ENCODE measurements around the gene TMEM151A.

TMEM151A gene

DNA sequence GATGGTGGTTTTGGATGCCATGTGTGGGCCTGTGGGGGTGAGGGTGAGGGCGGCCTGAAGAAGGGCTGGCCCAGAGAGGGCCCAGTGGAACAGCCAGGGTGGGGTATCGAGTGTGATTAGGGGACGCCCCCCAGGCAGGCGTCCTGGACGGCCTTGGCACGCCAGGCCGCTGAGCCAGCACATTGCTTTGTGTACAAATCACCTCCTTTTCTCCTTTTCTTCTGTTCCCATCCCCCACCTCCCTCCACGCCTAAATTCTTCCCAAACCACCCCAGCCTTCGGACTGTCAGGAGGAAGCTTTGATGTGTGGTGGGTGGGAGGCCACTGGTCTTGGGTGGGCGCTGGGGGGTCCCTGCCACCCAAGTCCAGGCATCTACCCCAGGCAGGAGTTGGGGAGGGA, 33.0 kb downstream of the TMEM151A start:
- no peak for DNase-seq

DNA sequence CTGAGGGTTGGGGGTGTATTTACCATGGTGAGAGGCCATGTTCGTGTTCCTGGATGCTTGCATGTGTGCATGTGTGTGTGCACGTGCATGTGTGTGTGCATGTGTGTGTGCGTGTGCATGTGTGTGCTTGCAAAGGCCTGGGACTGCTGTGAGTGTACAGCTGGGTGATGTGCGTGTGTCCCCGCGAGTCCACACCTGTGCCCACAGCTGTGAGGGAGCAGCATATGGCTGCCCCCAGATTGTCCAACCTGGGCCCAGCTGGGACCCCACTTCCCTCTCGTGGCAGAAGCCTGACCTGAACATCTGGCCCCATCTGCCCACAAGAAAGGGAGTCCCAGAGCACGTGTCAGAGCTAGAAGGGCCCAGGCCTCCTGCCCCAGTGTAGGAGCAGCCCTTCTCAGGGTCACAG, 33.6 kb downstream of the TMEM151A start:
- no peak for DNase-seq

DNA sequence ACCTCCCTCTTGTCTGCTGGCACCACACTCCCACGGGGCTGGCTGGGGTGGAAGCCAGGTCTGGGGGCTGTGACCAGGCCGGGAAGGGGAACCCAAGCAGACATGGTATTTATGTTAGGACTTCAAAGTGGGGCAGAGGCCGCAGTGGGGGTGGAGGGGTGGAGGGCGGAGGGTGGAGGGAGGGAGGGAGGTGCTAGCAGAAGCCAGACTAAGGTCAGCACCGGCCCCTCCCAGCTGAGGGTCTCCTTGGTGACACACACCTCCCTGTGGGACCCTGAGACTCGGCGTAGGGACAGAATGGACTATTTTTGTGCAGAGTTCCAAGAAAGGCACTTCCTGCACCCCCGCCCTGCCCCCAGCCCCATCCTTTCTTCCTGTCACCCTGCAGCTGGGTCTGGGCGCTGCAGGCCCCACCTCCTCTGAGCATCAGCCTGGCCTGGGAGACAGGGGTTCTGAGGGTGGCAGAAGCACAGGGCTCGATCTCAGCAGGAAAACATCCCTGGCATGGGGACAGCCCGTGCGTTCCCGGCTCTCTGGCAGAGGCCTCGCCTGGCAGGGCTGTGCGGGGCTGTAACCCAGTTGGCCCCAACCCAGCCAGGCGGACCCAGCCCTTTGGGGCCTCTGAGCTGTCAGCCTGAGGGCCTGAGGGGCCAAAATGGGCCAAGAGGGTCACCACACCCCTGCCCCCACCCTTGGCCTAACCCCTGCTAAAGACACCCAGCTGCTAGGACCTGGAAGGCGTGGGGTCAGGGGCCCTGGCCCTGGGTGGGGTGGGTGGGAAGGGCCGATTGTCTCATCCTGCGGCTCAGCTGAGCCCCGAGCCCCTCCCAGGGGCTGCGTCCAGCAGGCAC, 34.8 kb downstream of the TMEM151A start:
- no peak for DNase-seq

DNA sequence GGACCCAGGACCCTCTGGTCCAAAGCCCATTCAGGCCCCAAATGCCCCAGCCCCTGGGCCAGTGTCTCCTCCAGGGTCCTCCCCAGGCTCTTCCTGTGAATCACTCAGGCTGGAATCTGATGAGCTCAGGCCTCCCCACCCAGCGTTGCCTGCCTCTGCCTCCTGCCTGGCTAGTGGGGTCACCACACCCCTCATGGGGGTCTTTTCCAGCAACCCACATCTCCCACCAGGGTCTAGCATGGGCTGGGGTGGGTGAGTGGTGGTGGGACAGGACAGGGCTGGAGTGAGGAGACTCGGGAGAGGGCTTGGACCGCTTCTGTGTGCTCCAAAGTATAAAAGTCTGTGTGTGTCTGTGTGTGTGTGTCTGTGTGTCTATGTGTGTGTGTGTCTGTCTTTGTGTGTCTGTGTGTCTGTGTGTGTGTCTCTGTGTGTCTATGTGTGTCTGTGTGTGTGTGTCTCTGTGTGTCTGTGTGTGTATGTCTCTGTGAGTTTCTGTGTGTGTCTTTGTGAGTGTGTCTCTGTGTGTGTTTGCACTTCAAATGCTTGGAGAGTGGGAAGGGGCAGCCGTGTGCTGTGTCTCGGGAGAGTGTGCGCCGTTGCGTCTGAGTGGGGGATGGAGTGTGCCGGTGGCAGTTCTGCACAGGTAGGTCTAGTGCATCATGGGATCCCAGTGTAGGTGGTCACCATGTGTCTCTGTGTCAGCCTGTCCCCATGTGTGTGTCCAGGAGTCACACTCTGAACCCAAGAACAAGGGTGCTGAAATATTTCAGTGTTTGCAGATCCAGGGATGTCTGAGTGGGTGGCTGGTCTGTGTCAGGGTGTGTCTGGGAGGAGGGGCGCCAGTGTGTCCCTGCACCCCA, 35.7 kb downstream of the TMEM151A start:
- no peak for DNase-seq

GRCh38 chr11:66328031-66328301, 36.3 kb downstream of the TMEM151A start:
- DNase-seq = no peak

GRCh38 chr11:66328302-66329144, 36.8 kb downstream of the TMEM151A start:
- DNase-seq = peak; percentile 34

GRCh38 chr11:66329165-66329673, 37.5 kb downstream of the TMEM151A start:
- DNase-seq = no peak

- no peak for DNase-seq
Measured at GRCh38 chr11:66330931-66331330, 39.2 kb downstream of the TMEM151A start.

GRCh38 chr11:66331542-66332370, 40.1 kb downstream of the TMEM151A start:
- no peak for DNase-seq

GRCh38 chr11:66332371-66333219, 40.9 kb downstream of the TMEM151A start:
- DNase-seq = no peak

- no peak for DNase-seq
Measured at GRCh38 chr11:66333220-66333877, 41.7 kb downstream of the TMEM151A start.

DNA sequence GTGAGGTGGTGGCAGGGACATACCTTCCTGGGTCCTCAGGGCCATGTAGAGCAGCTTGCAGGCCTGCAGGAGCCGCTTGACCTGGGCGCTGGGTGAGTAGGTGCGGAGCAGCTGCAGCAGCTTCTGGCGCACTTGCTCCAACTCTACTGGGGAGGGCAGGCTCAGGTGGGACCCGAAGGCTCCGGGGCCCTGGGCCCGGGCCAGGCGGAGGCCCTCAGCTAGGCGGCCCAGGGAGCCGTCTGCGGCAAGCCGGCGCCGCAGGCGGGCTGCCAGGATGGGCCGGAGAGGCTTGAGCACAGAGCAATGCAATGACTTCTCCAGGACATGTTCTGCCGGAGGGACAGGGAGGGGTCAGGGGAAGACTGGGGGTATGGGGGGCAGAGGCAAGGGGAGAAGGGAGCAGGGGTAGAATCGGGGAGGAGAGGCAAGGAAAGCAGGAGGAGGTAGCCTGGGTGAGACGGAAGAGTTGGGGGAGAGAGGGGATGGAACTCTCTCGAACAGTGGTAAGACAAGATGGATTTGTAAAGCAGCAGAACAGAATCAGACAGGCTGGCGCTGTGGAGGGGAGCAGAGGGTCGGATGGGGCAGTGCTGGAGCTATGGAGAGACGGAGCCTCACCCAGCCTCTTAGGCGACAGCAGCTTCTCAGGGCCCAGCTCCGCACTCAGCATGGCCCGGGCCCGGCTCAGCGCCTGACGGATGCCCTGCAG, 42.4 kb downstream of the TMEM151A start:
- no peak for DNase-seq

DNA sequence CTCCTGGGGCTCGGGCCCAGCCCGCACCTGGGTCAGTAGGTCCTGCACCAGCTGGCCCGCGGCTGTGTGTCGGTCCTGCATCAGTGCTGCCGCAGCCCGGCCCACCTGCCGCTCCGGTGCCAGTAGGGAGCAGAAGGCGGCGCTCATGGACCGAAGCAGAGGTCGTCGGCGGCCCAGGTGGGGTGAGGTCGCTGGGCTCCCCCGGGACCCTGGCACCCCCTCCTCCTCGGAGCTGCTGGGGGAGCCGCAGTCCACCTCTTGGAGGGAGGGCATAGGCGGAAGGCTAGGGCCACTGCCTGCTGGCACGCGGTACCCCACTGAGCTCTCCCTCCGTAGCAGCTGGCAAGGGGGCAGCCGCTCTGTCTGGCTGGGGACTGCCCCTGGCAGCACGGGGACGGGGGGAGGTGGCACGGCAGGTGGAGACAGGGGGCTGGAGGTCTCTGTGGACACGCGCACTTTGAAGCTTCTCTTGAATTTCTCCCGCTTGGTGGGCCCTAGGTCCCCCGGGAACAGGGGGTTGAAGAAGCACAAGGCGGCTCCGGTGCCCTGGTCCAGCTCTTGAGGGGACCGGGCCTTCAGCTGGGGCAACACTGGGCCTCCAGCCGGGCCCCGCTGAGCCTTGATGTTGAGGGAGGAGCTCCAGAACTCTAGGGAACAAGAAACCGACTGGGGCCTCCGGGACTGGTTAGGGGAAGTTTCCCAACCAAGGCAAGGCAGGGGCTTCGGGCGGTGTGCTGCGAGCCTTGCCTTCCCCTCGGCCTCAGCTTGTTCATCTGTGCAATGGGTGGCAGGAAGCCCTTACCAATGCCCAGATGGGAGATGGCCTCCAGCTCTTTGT, 43.1 kb downstream of the TMEM151A start:
- DNase-seq = no peak

DNA sequence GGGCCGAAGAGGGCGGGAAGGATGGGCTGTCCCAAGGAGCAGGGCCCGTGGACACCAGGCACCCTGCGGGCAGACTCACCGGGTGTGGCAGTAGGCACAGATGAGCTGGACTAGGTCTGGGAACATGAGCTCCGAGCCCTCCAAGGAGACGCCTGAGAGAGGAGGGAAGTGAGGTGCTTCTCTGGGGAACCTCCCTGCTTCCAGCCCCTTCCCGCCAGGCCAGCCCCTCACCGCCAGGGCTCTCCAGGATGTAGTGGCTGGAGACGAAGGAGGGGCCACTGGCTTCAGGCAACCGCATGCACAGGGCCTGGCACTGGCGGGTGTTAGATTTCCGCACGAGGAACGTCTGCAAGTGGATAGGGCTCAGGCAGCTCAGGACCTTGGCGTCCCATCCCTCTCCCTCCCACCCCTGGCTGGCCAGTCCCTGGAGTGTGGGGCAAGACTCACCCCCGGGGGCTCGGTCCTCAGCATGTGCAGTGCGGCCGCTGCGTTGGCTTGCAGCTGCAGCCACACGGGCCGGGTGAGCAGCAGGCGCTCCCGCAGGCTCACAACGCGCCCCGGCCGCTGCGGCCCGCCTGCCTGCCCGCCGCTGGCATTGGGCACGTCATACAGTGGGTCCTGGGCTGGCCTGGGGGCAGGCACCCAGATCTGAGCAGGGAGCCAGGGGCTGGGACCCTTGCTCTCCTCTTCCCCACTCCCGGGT, 44.0 kb downstream of the TMEM151A start:
- no peak for DNase-seq

DNA sequence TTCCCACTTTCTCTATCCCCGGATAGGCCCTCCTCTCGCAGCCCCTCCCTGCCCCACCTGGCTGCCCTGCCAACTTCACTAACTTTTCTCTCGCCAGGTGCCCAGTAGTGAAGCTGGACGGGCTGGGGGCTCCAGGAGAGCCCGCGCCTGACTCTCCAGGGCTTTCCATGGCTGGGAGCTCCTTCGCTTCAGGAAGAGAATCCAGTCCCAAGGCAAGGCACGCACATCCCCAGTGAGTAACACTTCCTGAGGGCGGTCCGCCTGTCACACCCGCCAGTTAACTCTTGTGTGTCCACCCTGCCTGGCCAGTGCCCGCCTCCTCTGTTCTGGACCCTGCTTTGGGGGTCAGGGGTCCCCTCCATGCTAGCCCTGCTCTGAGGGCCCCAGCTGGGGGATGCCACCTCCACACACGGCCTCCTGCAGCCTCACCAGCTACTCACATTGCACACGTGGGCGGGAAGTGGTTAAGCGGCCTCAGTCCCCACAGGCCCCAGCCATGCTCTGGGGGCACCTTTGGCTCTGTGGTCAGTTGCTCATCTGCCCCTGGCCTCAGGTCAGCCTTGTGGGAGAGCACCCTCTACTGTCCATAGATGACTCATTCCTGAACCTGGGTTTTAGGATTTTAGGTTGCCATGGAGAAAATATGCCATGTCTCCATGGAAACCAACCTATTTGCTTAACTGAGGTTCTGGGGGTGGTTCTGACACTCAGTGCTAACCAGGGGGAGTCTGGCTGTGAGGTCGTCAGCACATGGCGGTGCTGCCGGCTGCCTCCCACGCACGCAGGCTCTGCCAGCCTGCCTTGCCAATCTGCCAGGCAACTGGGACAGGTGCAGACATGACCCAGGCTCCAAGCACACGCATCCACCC, 44.8 kb downstream of the TMEM151A start, which contains the start of gene RIN1:
TSS of gene RIN1 (minus strand) at position 201 of the 869 bp plus-strand sequence. CDS start at position 169, 32 bp downstream.
- no peak for DNase-seq

DNA sequence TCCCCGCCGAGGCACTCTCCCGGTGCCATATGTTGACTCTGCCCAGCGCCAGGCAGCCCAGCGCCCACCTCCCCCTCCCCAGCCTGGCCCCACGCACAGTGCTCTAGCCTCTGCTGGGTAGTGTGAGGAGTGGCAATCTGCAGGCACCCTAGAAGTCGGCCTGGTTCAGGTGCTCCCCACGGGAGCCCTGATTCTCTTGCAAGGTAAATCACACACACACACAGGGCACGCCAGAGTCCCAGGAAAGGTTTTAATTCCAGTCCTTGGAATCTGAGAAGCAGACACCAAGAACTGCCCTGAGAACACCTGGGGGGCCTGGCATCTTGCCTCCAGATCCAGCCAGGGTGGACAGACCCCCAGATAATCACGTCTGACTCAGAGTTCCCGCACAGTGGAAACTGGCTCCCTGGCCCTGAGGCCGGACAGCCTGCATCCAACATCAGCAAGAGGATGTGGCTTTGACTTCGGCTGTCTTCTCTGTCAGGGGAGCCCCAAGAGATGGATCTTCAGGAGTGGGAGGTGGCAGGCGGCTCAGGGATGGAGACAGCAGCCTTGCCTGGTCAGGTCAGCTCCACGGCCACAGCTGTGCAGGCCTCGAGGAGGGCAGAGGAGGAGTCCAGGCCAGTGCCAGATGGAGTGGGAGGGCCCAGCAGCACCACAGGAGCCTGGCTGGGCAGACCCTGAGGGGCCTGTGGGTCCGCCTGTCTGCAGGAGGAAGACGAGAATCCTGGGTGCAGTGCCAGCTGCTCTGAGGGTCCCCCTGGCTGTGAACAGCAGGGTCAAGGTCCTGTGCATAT, 45.6 kb downstream of the TMEM151A start:
- no peak for DNase-seq
